HFF-Myc (cell line): ENCODE results near the gene KRT6A.

ENCODE experiments used
- DNase-seq: peaks from one replicate; pipeline ENCODE4 v3.0.0-alpha.2; 2011; ENCODE audit warnings: low read depth; ENCODE audit errors: extremely low read depth
- H3K4me3 ChIP-seq: replicated peaks from 2 replicates; pipeline ENCODE4 v1.5.1; 2011; ENCODE audit warnings: low read depth, mild to moderate bottlenecking, control low read depth, low read length
- CTCF ChIP-seq: IDR thresholded peaks from 2 replicates; pipeline ENCODE4 v1.5.1; 2012; ENCODE audit warnings: mild to moderate bottlenecking, low read depth, low read length, control low read depth; ENCODE audit errors: missing control alignments

KRT6A gene

GRCh38 chr12:52486166-52487105 is 6.6 kb downstream of the KRT6A start:
- H3K4me3 ChIP-seq, result no peak overlapping the region
- DNase-seq, result no peak
- TF ChIP-seq CTCF, result no peak

- TF ChIP-seq CTCF, result no peak
- no peak for DNase-seq
- H3K4me3 ChIP-seq, result no peak overlapping the region
These were observed 13.0 kb downstream of the KRT6A start for GRCh38 chr12:52480073-52480472.

- TF ChIP-seq CTCF, result no peak
- H3K4me3 ChIP-seq, result no peak overlapping the region
- no peak for DNase-seq
These were observed 15.4 kb downstream of the KRT6A start for GRCh38 chr12:52477651-52478050.

GRCh38 chr12:52474212-52474611 is 18.8 kb downstream of the KRT6A start:
- DNase-seq, result no peak
- no peak for TF ChIP-seq CTCF
- no peak overlapping the region for H3K4me3 ChIP-seq

- H3K4me3 ChIP-seq, result no peak within 1 kb of the TSS
- TF ChIP-seq CTCF, result no peak
- DNase-seq, result no peak
These were observed 19.3 kb downstream of the KRT6A start, which contains the start of gene KRT6C for GRCh38 chr12:52473768-52474167. KRT6C (minus strand) TSS chr12:52473805; CDS start chr12:52473737, 68 bp downstream.

GRCh38 chr12:52469853-52470252 is 23.2 kb downstream of the KRT6A start:
- no peak for DNase-seq
- no peak overlapping the region for H3K4me3 ChIP-seq
- TF ChIP-seq CTCF, result no peak
